Vagina (tissue), 2 donors: ENCODE measurements around the gene JAKMIP1. TPM values are rescaled to one million over a fixed set of nuclear protein-coding genes. Genes with fewer than 3 reads are reported as not detected.

ENCODE experiments used
- DNase-seq, 2 donors: peaks; one replicate each; pipeline ENCODE4 v3.0.0-alpha.2; 2017; ENCODE audit errors: extremely low spot score in 2 of 2
- H3K27ac ChIP-seq: fragments of 200-600 bp; sonication (generic); one replicate; pipeline ENCODE4 v1.5.1; 2019
- H3K27me3 ChIP-seq: fragments of 200-600 bp; sonication (generic); one replicate; pipeline ENCODE4 v1.5.1; 2019
- H3K36me3 ChIP-seq, 2 donors: fragments of 200-600 bp; sonication (generic); one replicate each; pipeline ENCODE4 v1.5.1; 2017 to 2019
- H3K4me1 ChIP-seq: fragments of 200-600 bp; sonication (generic); one replicate; pipeline ENCODE4 v1.5.1; 2019
- H3K4me3 ChIP-seq, 2 donors: fragments of 200-600 bp; sonication (generic); 1 replicate in 1 of 2; 2 replicates in 1 of 2; pipeline ENCODE4 v1.5.1; 2016 to 2019
- H3K9me3 ChIP-seq: fragments of 200-600 bp; sonication (generic); one replicate; pipeline ENCODE4 v1.5.1; 2019
- CTCF ChIP-seq, 3 experiments: fragments of 450-650 bp in 2 of 3; fragments of 200-600 bp in 1 of 3; sonication (generic) in 1 of 3; IDR thresholded peaks; one replicate each; pipeline ENCODE4 v1.5.1; 2017 to 2019; ENCODE audit warnings: antibody characterized with exemption in 3 of 3, mild to moderate bottlenecking in 2 of 3, moderate library complexity in 2 of 3
- POLR2A ChIP-seq, 2 donors: fragments of 450-650 bp; IDR thresholded peaks; one replicate each; pipeline ENCODE4 v1.6.1; 2017; ENCODE audit warnings: antibody characterized with exemption in 2 of 2, mild to moderate bottlenecking in 2 of 2, moderate library complexity in 2 of 2
- POLR2AphosphoS5 ChIP-seq, 2 donors: sonication (generic); formaldehyde crosslinking; IDR thresholded peaks; one replicate each; pipeline ENCODE4 v1.9.0; 2017; ENCODE audit warnings: antibody characterized with exemption in 2 of 2, mild to moderate bottlenecking in 2 of 2, low read depth in 1 of 2; ENCODE audit not compliant: insufficient read depth in 1 of 2
- intact Hi-C: fragments of 100-400 bp; cut with DNase I; formaldehyde crosslinking; loops from one replicate; pipeline ENCODE4 v1.15.1; 2023
- total RNA-seq: library from RNA; depleted of rRNA; stranded (reverse); fragments of >200 nt; gene quantifications from one replicate; pipeline ENCODE4 v1.2.3, GENCODE V29; 2016

JAKMIP1 gene
- total RNA-seq, 1 donor from 2014 or later: 5.2 TPM

GRCh38 chr4:6002926-6003325 is 197.4 kb downstream of the JAKMIP1 start:
- Histone ChIP-seq H3K27me3 (no peaks in the 10 kb centered on the region), H3K27ac (no peak overlapping the region), H3K36me3 (no peaks in the 10 kb centered on the region), H3K4me3 (no peak overlapping the region), H3K4me1 (no peaks in the 10 kb centered on the region), H3K9me3 (no peaks in the 10 kb centered on the region)
- DNase-seq: no peak
- intact Hi-C loops: no loop called here
- TF ChIP-seq POLR2A (IDR thresholded peaks at IDR 0.05) (no peak), CTCF (IDR thresholded peaks at IDR 0.05) (no peak), POLR2AphosphoS5 (IDR thresholded peaks at IDR 0.05; ENCODE audit: insufficient read depth in 1 of 2, low read depth in 1 of 2) (no peak)

GRCh38 chr4:6002492-6002833 is 197.9 kb downstream of the JAKMIP1 start:
- no peak for DNase-seq
- H3K9me3 ChIP-seq: no peaks in the 10 kb centered on the region
- intact Hi-C loops: no loop called here

GRCh38 chr4:6001680-6002491 is 198.5 kb downstream of the JAKMIP1 start:
- TF ChIP-seq CTCF (IDR thresholded peaks at IDR 0.05): no peak
- no peak for TF ChIP-seq POLR2AphosphoS5 (IDR thresholded peaks at IDR 0.05; ENCODE audit: insufficient read depth in 1 of 2, low read depth in 1 of 2)
- no peak for TF ChIP-seq POLR2A (IDR thresholded peaks at IDR 0.05)
- intact Hi-C loops: no loop called here
- Histone ChIP-seq H3K9me3 (no peaks in the 10 kb centered on the region), H3K36me3 (no peaks in the 10 kb centered on the region), H3K27me3 (no peaks in the 10 kb centered on the region), H3K4me3 (no peak overlapping the region), H3K4me1 (no peaks in the 10 kb centered on the region), H3K27ac (no peak overlapping the region)
- DNase-seq: peak in 1 of 2 donors; percentile 88

More at GRCh38 chr4:6002492-6002833, 197.9 kb downstream of the JAKMIP1 start:
- Histone ChIP-seq H3K36me3 (no peaks in the 10 kb centered on the region), H3K4me1 (no peaks in the 10 kb centered on the region), H3K27me3 (no peaks in the 10 kb centered on the region), H3K27ac (no peak overlapping the region), H3K4me3 (no peak overlapping the region)
- TF ChIP-seq POLR2AphosphoS5 (IDR thresholded peaks at IDR 0.05; ENCODE audit: insufficient read depth in 1 of 2, low read depth in 1 of 2) (no peak), POLR2A (IDR thresholded peaks at IDR 0.05) (no peak), CTCF (IDR thresholded peaks at IDR 0.05) (no peak)

- DNase-seq: no peak
- H3K4me1 ChIP-seq: no peaks in the 10 kb centered on the region
- no peaks in the 10 kb centered on the region for H3K9me3 ChIP-seq
- intact Hi-C loops: loop anchor here (10.0 kb wide), 1 partner anchor 325 kb away; no protein-coding TSS in a partner anchor
- TF ChIP-seq CTCF (IDR thresholded peaks at IDR 0.05) (no peak), POLR2A (IDR thresholded peaks at IDR 0.05) (no peak), POLR2AphosphoS5 (IDR thresholded peaks at IDR 0.05; ENCODE audit: insufficient read depth in 1 of 2, low read depth in 1 of 2) (no peak)
- no peaks in the 10 kb centered on the region for H3K36me3 ChIP-seq
- H3K27ac ChIP-seq: no peak overlapping the region
- no peaks in the 10 kb centered on the region for H3K27me3 ChIP-seq
- H3K4me3 ChIP-seq: no peak overlapping the region
Measured at GRCh38 chr4:5999830-6000365, 200.5 kb downstream of the JAKMIP1 start.

- no peaks in the 10 kb centered on the region for H3K4me1 ChIP-seq
- TF ChIP-seq CTCF (IDR thresholded peaks at IDR 0.05) (no peak), POLR2AphosphoS5 (IDR thresholded peaks at IDR 0.05; ENCODE audit: insufficient read depth in 1 of 2, low read depth in 1 of 2) (no peak), POLR2A (IDR thresholded peaks at IDR 0.05) (no peak)
- H3K9me3 ChIP-seq: no peaks in the 10 kb centered on the region
- intact Hi-C loops: loop anchor here (10.0 kb wide), 1 partner anchor 325 kb away; no protein-coding TSS in a partner anchor
- H3K4me3 ChIP-seq: no peak overlapping the region
- DNase-seq: no peak
- no peaks in the 10 kb centered on the region for H3K36me3 ChIP-seq
- H3K27ac ChIP-seq: no peak overlapping the region
- H3K27me3 ChIP-seq: no peaks in the 10 kb centered on the region
Measured at GRCh38 chr4:5999356-5999755, 201.0 kb downstream of the JAKMIP1 start.
